WERI-Rb-1 (cell line): ENCODE results near the gene EPG5.
"Not testable (repeated sequence)": the region's sequence is repeated elsewhere in the genome, so short reads cannot be mapped to it uniquely, and the experiment has no call there.

ENCODE experiments used
- DNase-seq: peaks from one replicate; pipeline ENCODE4 v3.0.0-alpha.2; 2020
- H3K27ac ChIP-seq: fragments of 250-450 bp; sonication (Bioruptor Pico); 2 replicates; pipeline ENCODE4 v1.5.1; 2020; ENCODE audit warnings: mild to moderate bottlenecking, moderate library complexity
- H3K27me3 ChIP-seq: fragments of 250-450 bp; sonication (Bioruptor Pico); 2 replicates; pipeline ENCODE4 v1.5.1; 2021; ENCODE audit warnings: mild to moderate bottlenecking, low read depth, moderate library complexity; ENCODE audit not compliant: insufficient read depth, severe bottlenecking
- H3K36me3 ChIP-seq: fragments of 250-450 bp; sonication (Bioruptor Pico); 2 replicates; pipeline ENCODE4 v1.5.1; 2020; ENCODE audit warnings: mild to moderate bottlenecking, moderate library complexity
- H3K4me3 ChIP-seq: 2 replicates; pipeline ENCODE4 v1.5.1; 2011; ENCODE audit warnings: low read depth, mild to moderate bottlenecking, control low read depth, low read length
- H3K9me3 ChIP-seq: fragments of 250-450 bp; sonication (Bioruptor Pico); 2 replicates; pipeline ENCODE4 v1.5.1; 2021; ENCODE audit warnings: mild to moderate bottlenecking, moderate library complexity; ENCODE audit not compliant: severe bottlenecking
- CTCF ChIP-seq: IDR thresholded peaks from 2 replicates; pipeline ENCODE4 v1.5.1; 2011; ENCODE audit warnings: low read depth, mild to moderate bottlenecking, control low read depth, inconsistent platforms, low read length

EPG5 gene

GRCh38 chr18:45825258-45826044 is 141.7 kb downstream of the EPG5 start, which contains the start of gene SIGLEC15:
SIGLEC15 (plus strand) TSS chr18:45825675; CDS start chr18:45825729, 54 bp downstream.
- Histone ChIP-seq H3K27ac (no peak within 1 kb of the TSS), H3K4me3 (no peak within 1 kb of the TSS), H3K27me3 (peaks cover 92% of the 10 kb centered on the region), H3K36me3 (no peaks in the 10 kb centered on the region), H3K9me3 (no peaks in the 10 kb centered on the region)
- TF ChIP-seq CTCF: no peak
- no peak for DNase-seq

GRCh38 chr18:45821711-45822110 is 145.4 kb downstream of the EPG5 start:
- H3K4me3 ChIP-seq: no peak overlapping the region
- H3K9me3 ChIP-seq: no peaks in the 10 kb centered on the region
- no peaks in the 10 kb centered on the region for H3K36me3 ChIP-seq
- no peak for TF ChIP-seq CTCF
- DNase-seq: no peak
- H3K27me3 ChIP-seq: peaks cover 81% of the 10 kb centered on the region
- no peak overlapping the region for H3K27ac ChIP-seq

GRCh38 chr18:45821026-45821425 is 146.1 kb downstream of the EPG5 start:
- TF ChIP-seq CTCF: no peak

GRCh38 chr18:45820106-45820745 is 146.9 kb downstream of the EPG5 start:
- Histone ChIP-seq H3K27ac (no peak overlapping the region), H3K4me3 (no peak overlapping the region), H3K9me3 (no peaks in the 10 kb centered on the region), H3K36me3 (no peaks in the 10 kb centered on the region), H3K27me3 (peaks cover 73% of the 10 kb centered on the region)
- TF ChIP-seq CTCF: no peak
- no peak for DNase-seq

More at GRCh38 chr18:45821026-45821425, 146.1 kb downstream of the EPG5 start:
- H3K36me3 ChIP-seq: no peaks in the 10 kb centered on the region
- H3K4me3 ChIP-seq: no peak overlapping the region
- H3K27me3 ChIP-seq: peaks cover 77% of the 10 kb centered on the region
- H3K9me3 ChIP-seq: no peaks in the 10 kb centered on the region
- no peak for DNase-seq
- H3K27ac ChIP-seq: no peak overlapping the region

- not testable (repeated sequence) for H3K4me3 ChIP-seq, H3K27ac ChIP-seq, H3K9me3 ChIP-seq, DNase-seq, H3K36me3 ChIP-seq
- peaks cover 60% of the 10 kb centered on the region for H3K27me3 ChIP-seq
Observed at GRCh38 chr18:45818765-45819164, 148.4 kb downstream of the EPG5 start.

- no peak for TF ChIP-seq CTCF
- Histone ChIP-seq H3K27me3 (peaks cover 48% of the 10 kb centered on the region), H3K36me3 (no peaks in the 10 kb centered on the region), H3K9me3 (no peaks in the 10 kb centered on the region), H3K27ac (no peak overlapping the region), H3K4me3 (no peak overlapping the region)
- no peak for DNase-seq
Observed at GRCh38 chr18:45817543-45817942, 149.6 kb downstream of the EPG5 start.

GRCh38 chr18:45814733-45815132 is 152.4 kb downstream of the EPG5 start:
- H3K27me3 ChIP-seq: peaks cover 39% of the 10 kb centered on the region
- DNase-seq, H3K36me3 ChIP-seq, H3K27ac ChIP-seq, H3K9me3 ChIP-seq, H3K4me3 ChIP-seq: not testable (repeated sequence)
